ENCODE measurements around the gene DYRK1A.

- TF ChIP-seq CTCF (IDR thresholded peaks at IDR 0.05) (peak in 4 of 12 donors; percentile 21 to 33 (median 29)), POLR2A (IDR thresholded peaks at IDR 0.05) (no peak)
Observed at GRCh38 chr21:37489553-37489952, 123.0 kb downstream of the DYRK1A start.

All from heart left ventricle (tissue), 13 donors.